Testis (tissue), 2 donors: ENCODE results near the gene COL11A2.

Source experiments
- POLR2A ChIP-seq: fragments of 450-650 bp; IDR thresholded peaks from one replicate; pipeline ENCODE4 v1.6.1; 2017; ENCODE audit warnings: antibody characterized with exemption, mild to moderate bottlenecking, moderate library complexity
- TF ChIP-seq, protein P1 (sequence below), 3 experiments: fragments of 450-650 bp in 2 of 3; fragments of 200-600 bp in 1 of 3; sonication (generic) in 1 of 3; IDR thresholded peaks; one replicate each; pipeline ENCODE4 v1.5.1; 2016 to 2019; ENCODE audit warnings: antibody characterized with exemption in 3 of 3, mild to moderate bottlenecking in 2 of 3, moderate library complexity in 1 of 3

DNA sequence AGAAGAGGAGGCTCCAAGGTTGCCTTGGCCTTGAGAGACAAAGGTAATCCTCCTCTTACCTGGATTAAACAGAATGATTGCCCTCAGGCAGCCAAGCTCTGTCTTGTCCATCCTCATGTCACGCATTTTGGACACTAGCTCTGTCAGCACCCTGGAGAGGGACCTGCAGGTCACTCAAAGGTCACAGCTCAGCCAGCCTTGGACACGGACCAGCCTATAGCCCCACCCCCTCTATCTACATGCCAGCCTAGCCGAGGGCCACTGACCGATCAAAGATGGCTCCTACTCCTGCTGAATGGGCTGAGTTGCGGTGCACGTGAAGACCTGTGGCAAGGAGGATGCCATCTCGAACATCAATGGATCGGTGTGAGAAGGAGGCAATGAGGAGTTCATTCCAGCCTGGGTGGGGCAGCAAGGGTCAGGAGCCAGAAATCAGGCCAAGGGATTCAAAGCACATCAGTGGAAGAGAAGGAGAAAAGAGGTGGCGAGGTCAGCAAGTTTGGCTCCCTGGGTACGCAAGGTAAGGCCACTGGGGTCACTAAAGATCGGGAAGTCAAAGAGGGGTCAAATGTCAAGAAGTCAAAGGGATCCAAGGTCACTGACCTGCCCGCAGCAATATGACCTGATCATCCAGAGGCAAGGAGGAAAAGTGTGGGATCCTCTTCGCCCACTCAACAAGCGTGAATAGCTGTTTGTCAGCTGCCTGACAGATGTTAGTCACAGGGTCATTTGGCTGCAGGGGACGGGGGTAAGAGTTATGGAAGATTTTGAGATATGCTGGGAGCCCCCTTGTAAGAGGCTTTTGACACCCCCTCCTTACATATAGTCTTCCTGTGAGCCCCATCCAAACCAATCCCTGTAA is 3.3 kb upstream of the COL11A2 start:
- no peak for TF ChIP-seq POLR2A
- TF ChIP-seq, protein P1, sequence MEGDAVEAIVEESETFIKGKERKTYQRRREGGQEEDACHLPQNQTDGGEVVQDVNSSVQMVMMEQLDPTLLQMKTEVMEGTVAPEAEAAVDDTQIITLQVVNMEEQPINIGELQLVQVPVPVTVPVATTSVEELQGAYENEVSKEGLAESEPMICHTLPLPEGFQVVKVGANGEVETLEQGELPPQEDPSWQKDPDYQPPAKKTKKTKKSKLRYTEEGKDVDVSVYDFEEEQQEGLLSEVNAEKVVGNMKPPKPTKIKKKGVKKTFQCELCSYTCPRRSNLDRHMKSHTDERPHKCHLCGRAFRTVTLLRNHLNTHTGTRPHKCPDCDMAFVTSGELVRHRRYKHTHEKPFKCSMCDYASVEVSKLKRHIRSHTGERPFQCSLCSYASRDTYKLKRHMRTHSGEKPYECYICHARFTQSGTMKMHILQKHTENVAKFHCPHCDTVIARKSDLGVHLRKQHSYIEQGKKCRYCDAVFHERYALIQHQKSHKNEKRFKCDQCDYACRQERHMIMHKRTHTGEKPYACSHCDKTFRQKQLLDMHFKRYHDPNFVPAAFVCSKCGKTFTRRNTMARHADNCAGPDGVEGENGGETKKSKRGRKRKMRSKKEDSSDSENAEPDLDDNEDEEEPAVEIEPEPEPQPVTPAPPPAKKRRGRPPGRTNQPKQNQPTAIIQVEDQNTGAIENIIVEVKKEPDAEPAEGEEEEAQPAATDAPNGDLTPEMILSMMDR (IDR thresholded peaks at IDR 0.05) = no peak
